Measurements from ENCODE around the gene NR2C2. TPM values are rescaled to one million over a fixed set of nuclear protein-coding genes. Genes with fewer than 3 reads are reported as not detected.

The NR2C2 gene
- total RNA-seq, 1 experiment from 2014 or later = 50.8 TPM

DNA sequence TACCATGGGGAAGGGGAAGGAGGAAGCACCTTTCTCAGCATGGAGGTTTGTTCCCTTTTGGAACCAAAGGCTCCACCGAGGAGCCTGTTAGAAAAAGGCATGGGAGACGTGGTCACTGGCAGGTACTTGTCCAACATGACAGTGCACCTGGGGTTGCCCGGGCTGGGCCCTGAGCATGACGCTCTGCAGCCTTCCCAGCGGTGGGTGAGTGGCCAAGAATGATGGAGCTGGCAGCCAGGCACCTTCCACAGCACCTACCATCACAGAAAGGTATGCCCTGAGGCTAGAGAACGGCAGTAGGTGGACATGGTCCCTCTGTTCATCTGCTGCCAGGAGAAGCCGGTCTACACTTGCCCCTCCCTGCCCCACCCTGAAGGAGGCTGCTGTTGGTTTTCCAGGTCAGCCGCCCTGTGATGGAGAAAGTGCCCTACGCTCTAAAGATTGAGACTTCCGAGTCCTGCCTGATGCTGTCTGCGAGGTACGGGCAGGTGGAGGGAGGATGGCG is 29.0 kb upstream of the NR2C2 start:
- ChIA-PET POLR2A (no interaction called here), CTCF (no interaction called here)
- DNase-seq (ENCODE audit: low spot score) (no peak), ATAC-seq (no peak)
- TF ChIP-seq ESRRA (CRISPR knock-in tag; IDR thresholded peaks at IDR 0.05; ENCODE audit: borderline replicate concordance) (no peak), ZNF232 (CRISPR knock-in tag; IDR thresholded peaks at IDR 0.05) (no peak), STAT6 (CRISPR knock-in tag; conservative IDR thresholded peaks at IDR 0.05; ENCODE audit: low read depth) (no peak), JAZF1 (CRISPR knock-in tag; IDR thresholded peaks at IDR 0.05) (no peak), JUN (CRISPR knock-in tag; IDR thresholded peaks at IDR 0.05) (no peak), SMAD3 (CRISPR knock-in tag; IDR thresholded peaks at IDR 0.05; ENCODE audit: borderline replicate concordance) (no peak), ZNF423 (CRISPR knock-in tag; IDR thresholded peaks at IDR 0.05) (no peak), NR1H2 (CRISPR knock-in tag; IDR thresholded peaks at IDR 0.05) (no peak)
- TF ChIP-seq, protein P1, sequence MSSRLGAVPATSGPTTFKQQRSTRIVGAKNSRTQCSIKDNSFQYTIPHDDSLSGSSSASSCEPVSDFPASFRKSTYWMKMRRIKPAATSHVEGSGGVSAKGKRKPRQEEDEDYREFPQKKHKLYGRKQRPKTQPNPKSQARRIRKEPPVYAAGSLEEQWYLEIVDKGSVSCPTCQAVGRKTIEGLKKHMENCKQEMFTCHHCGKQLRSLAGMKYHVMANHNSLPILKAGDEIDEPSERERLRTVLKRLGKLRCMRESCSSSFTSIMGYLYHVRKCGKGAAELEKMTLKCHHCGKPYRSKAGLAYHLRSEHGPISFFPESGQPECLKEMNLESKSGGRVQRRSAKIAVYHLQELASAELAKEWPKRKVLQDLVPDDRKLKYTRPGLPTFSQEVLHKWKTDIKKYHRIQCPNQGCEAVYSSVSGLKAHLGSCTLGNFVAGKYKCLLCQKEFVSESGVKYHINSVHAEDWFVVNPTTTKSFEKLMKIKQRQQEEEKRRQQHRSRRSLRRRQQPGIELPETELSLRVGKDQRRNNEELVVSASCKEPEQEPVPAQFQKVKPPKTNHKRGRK (CRISPR knock-in tag; IDR thresholded peaks at IDR 0.05; ENCODE audit: borderline replicate concordance) = no peak
- TF ChIP-seq, protein P2, sequence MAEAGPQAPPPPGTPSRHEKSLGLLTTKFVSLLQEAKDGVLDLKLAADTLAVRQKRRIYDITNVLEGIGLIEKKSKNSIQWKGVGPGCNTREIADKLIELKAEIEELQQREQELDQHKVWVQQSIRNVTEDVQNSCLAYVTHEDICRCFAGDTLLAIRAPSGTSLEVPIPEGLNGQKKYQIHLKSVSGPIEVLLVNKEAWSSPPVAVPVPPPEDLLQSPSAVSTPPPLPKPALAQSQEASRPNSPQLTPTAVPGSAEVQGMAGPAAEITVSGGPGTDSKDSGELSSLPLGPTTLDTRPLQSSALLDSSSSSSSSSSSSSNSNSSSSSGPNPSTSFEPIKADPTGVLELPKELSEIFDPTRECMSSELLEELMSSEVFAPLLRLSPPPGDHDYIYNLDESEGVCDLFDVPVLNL (CRISPR knock-in tag; IDR thresholded peaks at IDR 0.05; ENCODE audit: borderline replicate concordance, low read depth) = no peak
- TF ChIP-seq, protein P3, sequence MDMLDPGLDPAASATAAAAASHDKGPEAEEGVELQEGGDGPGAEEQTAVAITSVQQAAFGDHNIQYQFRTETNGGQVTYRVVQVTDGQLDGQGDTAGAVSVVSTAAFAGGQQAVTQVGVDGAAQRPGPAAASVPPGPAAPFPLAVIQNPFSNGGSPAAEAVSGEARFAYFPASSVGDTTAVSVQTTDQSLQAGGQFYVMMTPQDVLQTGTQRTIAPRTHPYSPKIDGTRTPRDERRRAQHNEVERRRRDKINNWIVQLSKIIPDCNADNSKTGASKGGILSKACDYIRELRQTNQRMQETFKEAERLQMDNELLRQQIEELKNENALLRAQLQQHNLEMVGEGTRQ (CRISPR knock-in tag; IDR thresholded peaks at IDR 0.05) = no peak
- no peaks in the 10 kb centered on the region for H3K36me3 Mint-ChIP-seq
- no peaks in the 10 kb centered on the region for H3K27me3 Mint-ChIP-seq (ENCODE audit: low read depth)
- no peak overlapping the region for H3K4me3 Mint-ChIP-seq
- H3K9me3 Mint-ChIP-seq = no peaks in the 10 kb centered on the region
- peaks cover 6% of the 10 kb centered on the region for H3K4me1 Mint-ChIP-seq
- no peak overlapping the region for H3K27ac Mint-ChIP-seq

GRCh38 chr3:14920536-14920935 is 26.8 kb upstream of the NR2C2 start:
- H3K36me3 Mint-ChIP-seq = no peaks in the 10 kb centered on the region
- no peaks in the 10 kb centered on the region for H3K9me3 Mint-ChIP-seq
- H3K4me3 Mint-ChIP-seq = no peak overlapping the region
- no peaks in the 10 kb centered on the region for H3K4me1 Mint-ChIP-seq
- no peaks in the 10 kb centered on the region for H3K27me3 Mint-ChIP-seq (ENCODE audit: low read depth)
- H3K27ac Mint-ChIP-seq = no peak overlapping the region
- ATAC-seq (no peak), DNase-seq (ENCODE audit: low spot score) (no peak)
- ChIA-PET POLR2A (interaction anchor here (0.6 kb wide), 1 partner anchor 109 kb away, joined by 3 read pairs; no protein-coding TSS in a partner anchor), CTCF (interaction anchor here (0.5 to 3.0 kb wide), 42 partner anchors 8 to 371 kb away, joined by 3 to 74 read pairs (median 4); partner anchors contain the start of genes C3orf20 and NR2C2)
- no peak for TF ChIP-seq NR3C1 (CRISPR knock-in tag; conservative IDR thresholded peaks at IDR 0.05; ENCODE audit: low read depth)
- TF ChIP-seq NFATC4 (CRISPR knock-in tag; IDR thresholded peaks at IDR 0.05) = no peak
- no peak for TF ChIP-seq RELA (CRISPR knock-in tag; IDR thresholded peaks at IDR 0.05; ENCODE audit: borderline replicate concordance)
- TF ChIP-seq GABPB1 (CRISPR knock-in tag; IDR thresholded peaks at IDR 0.05) = no peak

GRCh38 chr3:14921034-14921616 is 26.3 kb upstream of the NR2C2 start:
- Mint-ChIP-seq H3K9me3 (no peaks in the 10 kb centered on the region), H3K27me3 (ENCODE audit: low read depth) (no peaks in the 10 kb centered on the region), H3K4me3 (no peak overlapping the region), H3K36me3 (no peaks in the 10 kb centered on the region), H3K27ac (no peak overlapping the region), H3K4me1 (peaks cover 4% of the 10 kb centered on the region)
- peak; percentile 50; the same call in 1 of the 2 replicates for TF ChIP-seq ZNF232 (CRISPR knock-in tag; IDR thresholded peaks at IDR 0.05)
- TF ChIP-seq ZNF121 (CRISPR knock-in tag; IDR thresholded peaks at IDR 0.05) = peak; percentile 76
- TF ChIP-seq NFYB (CRISPR knock-in tag; conservative IDR thresholded peaks at IDR 0.05; ENCODE audit: low read depth) = no peak
- TF ChIP-seq, protein P4, sequence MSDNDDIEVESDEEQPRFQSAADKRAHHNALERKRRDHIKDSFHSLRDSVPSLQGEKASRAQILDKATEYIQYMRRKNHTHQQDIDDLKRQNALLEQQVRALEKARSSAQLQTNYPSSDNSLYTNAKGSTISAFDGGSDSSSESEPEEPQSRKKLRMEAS (CRISPR knock-in tag; IDR thresholded peaks at IDR 0.05) = 0 out of 2 replicates have a peak, but pooled peaks have one; percentile 45
- no peak for TF ChIP-seq SMAD4 (CRISPR knock-in tag; IDR thresholded peaks at IDR 0.05)
- TF ChIP-seq CBFB (CRISPR knock-in tag; IDR thresholded peaks at IDR 0.05; ENCODE audit: low read depth) = no peak
- no peak for TF ChIP-seq ZNF416 (CRISPR knock-in tag; IDR thresholded peaks at IDR 0.05)
- TF ChIP-seq CTCF (IDR thresholded peaks at IDR 0.05) = peak; percentile 98
- DNase-seq (ENCODE audit: low spot score) (peak; percentile 90), ATAC-seq (peak; percentile 89)
- ChIA-PET POLR2A (interaction anchor here (0.6 kb wide), 1 partner anchor 110 kb away, joined by 3 read pairs; no protein-coding TSS in a partner anchor), CTCF (interaction anchor here (0.5 to 3.0 kb wide), 49 partner anchors 8 to 360 kb away, joined by 3 to 74 read pairs (median 4); partner anchors contain the start of genes C3orf20, CCDC174 and NR2C2)
